ENCODE results near the gene SMPD3.
A peak's percentile ranks its signal among the peaks of the same experiment; 100 is the strongest.

SMPD3 gene

GRCh38 chr16:68367440-68367839 lies 80.9 kb downstream of the SMPD3 start:
- no peak for DNase-seq

- DNase-seq = peak; percentile 43
Measured at GRCh38 chr16:68367030-68367429, 81.3 kb downstream of the SMPD3 start.

GRCh38 chr16:68366062-68366461 lies 82.2 kb downstream of the SMPD3 start:
- no peak for DNase-seq

- DNase-seq = no peak
Measured at GRCh38 chr16:68365167-68365817, 83.0 kb downstream of the SMPD3 start.

- no peak for DNase-seq
Measured at GRCh38 chr16:68364561-68364998, 83.7 kb downstream of the SMPD3 start.

- no peak for DNase-seq
Measured at GRCh38 chr16:68363658-68364521, 84.4 kb downstream of the SMPD3 start.

GRCh38 chr16:68362947-68363657 lies 85.2 kb downstream of the SMPD3 start:
- DNase-seq = no peak

GRCh38 chr16:68362262-68362913 lies 85.9 kb downstream of the SMPD3 start:
- no peak for DNase-seq

GRCh38 chr16:68361485-68361884 lies 86.8 kb downstream of the SMPD3 start:
- no peak for DNase-seq

- no peak for DNase-seq
Measured at GRCh38 chr16:68360956-68361355, 87.4 kb downstream of the SMPD3 start.

GRCh38 chr16:68360547-68360946 lies 87.8 kb downstream of the SMPD3 start:
- no peak for DNase-seq

- DNase-seq = no peak
Measured at GRCh38 chr16:68359398-68360191, 88.7 kb downstream of the SMPD3 start.

- no peak for DNase-seq
Measured at GRCh38 chr16:68358951-68359350, 89.4 kb downstream of the SMPD3 start.

GRCh38 chr16:68357923-68358322 lies 90.4 kb downstream of the SMPD3 start:
- no peak for DNase-seq

GRCh38 chr16:68357521-68357922 lies 90.8 kb downstream of the SMPD3 start:
- no peak for DNase-seq

- no peak for DNase-seq
Measured at GRCh38 chr16:68356919-68357286, 91.4 kb downstream of the SMPD3 start.

GRCh38 chr16:68356249-68356918 lies 91.9 kb downstream of the SMPD3 start:
- DNase-seq = peak; percentile 70

GRCh38 chr16:68355447-68356248 lies 92.7 kb downstream of the SMPD3 start:
- DNase-seq = no peak

- no peak for DNase-seq
Measured at GRCh38 chr16:68354816-68355215, 93.5 kb downstream of the SMPD3 start.

GRCh38 chr16:68353366-68353765 lies 94.9 kb downstream of the SMPD3 start:
- DNase-seq = no peak

- DNase-seq = no peak
Measured at GRCh38 chr16:68351991-68352431, 96.3 kb downstream of the SMPD3 start.

All from CD4-positive, alpha-beta T cell treated with Interleukin-10 for 1 hour (primary cell).